ENCODE data around the gene TMEM245. TPM values are rescaled to one million over a fixed set of nuclear protein-coding genes. Genes with fewer than 3 reads are reported as not detected.

Gene TMEM245
- total RNA-seq, 1 donor from 2014 or later = 85.3 TPM

DNA sequence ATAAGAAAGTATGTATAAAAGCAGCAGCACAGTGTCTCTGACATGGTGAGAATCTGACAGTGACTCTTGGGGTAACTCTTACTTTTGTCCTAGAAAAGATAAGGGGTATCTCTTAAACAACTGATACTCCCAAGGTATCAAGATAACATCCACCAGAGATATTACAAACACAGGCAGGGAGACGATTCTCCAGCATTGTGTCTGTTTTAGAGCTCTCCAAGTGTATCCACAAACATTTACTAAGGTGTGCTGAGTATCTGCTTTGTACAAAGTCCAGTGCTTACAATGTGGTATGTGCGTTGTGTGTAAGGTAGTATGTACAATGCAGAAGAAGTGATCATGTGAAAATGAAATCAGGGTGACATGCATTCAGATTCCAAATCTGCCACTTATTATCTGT, 4.4 kb upstream of the TMEM245 start:
- H3K4me2 ChIP-seq = no peak overlapping the region
- no peak overlapping the region for H2AFZ ChIP-seq (replicated peaks)
- Mint-ChIP-seq H3K36me3 (no peaks in the 10 kb centered on the region), H3K9me3 (no peaks in the 10 kb centered on the region), H3K27me3 (ENCODE audit: insufficient read depth, low read depth) (no peaks in the 10 kb centered on the region), H3K4me1 (peaks cover 14% of the 10 kb centered on the region), H3K27ac (no peak overlapping the region), H3K4me3 (no peak overlapping the region)
- H3K27me3 ChIP-seq = no peaks in the 10 kb centered on the region
- no peak overlapping the region for H3K27ac ChIP-seq
- peaks cover 15% of the 10 kb centered on the region for H3K4me1 ChIP-seq
- peaks cover 3% of the 10 kb centered on the region for H4K20me1 ChIP-seq (ENCODE audit: low read depth)
- H3K4me3 ChIP-seq = no peak overlapping the region
- no peak for DNase-seq (ENCODE audit: low spot score)
- no peaks in the 10 kb centered on the region for H3K9me3 ChIP-seq (ENCODE audit: low read depth)
- no peak for TF ChIP-seq EZH2 (IDR thresholded peaks at IDR 0.05)
- no peak for TF ChIP-seq EZH2phosphoT487 (IDR thresholded peaks at IDR 0.05)
- no peak overlapping the region for H3K9ac ChIP-seq
- H3K79me2 ChIP-seq (ENCODE audit: low read depth) = peaks cover 7% of the 10 kb centered on the region
- H3K36me3 ChIP-seq = no peaks in the 10 kb centered on the region
- H3F3A ChIP-seq (ENCODE audit: low read depth) = peaks cover 4% of the 10 kb centered on the region

DNA sequence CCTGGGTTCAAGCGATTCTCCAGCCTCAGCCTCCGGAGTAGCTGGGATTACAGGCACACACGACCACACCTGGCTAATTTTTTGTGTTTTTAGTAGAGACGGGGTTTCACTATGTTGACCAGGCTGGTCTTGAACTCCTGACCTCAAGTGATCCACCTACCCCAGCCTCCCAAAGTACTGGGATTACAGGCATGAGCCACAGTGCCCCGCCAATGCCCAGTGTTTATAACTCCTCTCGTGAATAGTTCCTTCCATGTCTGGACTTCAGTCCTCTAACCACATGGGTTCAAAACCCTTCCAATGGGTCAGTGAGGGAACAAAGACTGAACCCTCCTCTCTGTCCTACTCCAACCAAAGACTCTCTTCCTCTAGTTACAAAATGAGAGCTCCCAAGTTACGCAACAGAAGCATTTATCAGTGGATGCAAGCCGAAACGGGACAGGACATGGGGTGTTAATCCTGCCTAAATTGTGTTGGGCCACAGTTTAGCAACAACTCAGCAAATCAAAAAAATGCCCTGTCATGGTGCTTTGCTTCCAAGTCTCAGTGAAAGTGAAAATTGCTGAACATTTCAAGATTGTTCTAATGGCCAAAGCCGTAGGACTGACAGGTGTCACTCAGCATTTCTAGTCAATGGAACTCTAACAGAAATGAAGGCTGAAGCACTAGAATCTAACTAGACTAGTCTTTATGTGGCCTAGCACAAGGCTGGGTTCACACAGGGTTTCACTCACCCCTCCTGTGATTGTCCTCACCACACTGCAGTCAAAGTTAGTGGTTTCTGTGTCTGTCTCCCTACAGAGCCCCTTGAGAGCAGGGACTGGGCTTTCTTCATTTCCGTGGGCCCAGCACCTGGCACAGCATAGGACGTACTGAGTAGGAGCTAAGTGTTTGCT, 3.2 kb upstream of the TMEM245 start:
- H3K9me3 ChIP-seq (ENCODE audit: low read depth) = no peaks in the 10 kb centered on the region
- no peak for DNase-seq (ENCODE audit: low spot score)
- no peaks in the 10 kb centered on the region for H3K36me3 ChIP-seq
- H3K27me3 ChIP-seq = no peaks in the 10 kb centered on the region
- H3K27ac ChIP-seq = no peak overlapping the region
- Mint-ChIP-seq H3K36me3 (no peaks in the 10 kb centered on the region), H3K4me3 (no peak overlapping the region), H3K4me1 (peaks cover 20% of the 10 kb centered on the region), H3K9me3 (no peaks in the 10 kb centered on the region), H3K27ac (no peak overlapping the region), H3K27me3 (ENCODE audit: insufficient read depth, low read depth) (no peaks in the 10 kb centered on the region)
- peaks cover 15% of the 10 kb centered on the region for H4K20me1 ChIP-seq (ENCODE audit: low read depth)
- no peak overlapping the region for H3K4me3 ChIP-seq
- peaks cover 5% of the 10 kb centered on the region for H3F3A ChIP-seq (ENCODE audit: low read depth)
- no peak overlapping the region for H3K4me2 ChIP-seq
- TF ChIP-seq EZH2phosphoT487 (IDR thresholded peaks at IDR 0.05) (no peak), EZH2 (IDR thresholded peaks at IDR 0.05) (no peak)
- TF ChIP-seq, protein P1, sequence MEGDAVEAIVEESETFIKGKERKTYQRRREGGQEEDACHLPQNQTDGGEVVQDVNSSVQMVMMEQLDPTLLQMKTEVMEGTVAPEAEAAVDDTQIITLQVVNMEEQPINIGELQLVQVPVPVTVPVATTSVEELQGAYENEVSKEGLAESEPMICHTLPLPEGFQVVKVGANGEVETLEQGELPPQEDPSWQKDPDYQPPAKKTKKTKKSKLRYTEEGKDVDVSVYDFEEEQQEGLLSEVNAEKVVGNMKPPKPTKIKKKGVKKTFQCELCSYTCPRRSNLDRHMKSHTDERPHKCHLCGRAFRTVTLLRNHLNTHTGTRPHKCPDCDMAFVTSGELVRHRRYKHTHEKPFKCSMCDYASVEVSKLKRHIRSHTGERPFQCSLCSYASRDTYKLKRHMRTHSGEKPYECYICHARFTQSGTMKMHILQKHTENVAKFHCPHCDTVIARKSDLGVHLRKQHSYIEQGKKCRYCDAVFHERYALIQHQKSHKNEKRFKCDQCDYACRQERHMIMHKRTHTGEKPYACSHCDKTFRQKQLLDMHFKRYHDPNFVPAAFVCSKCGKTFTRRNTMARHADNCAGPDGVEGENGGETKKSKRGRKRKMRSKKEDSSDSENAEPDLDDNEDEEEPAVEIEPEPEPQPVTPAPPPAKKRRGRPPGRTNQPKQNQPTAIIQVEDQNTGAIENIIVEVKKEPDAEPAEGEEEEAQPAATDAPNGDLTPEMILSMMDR (IDR thresholded peaks at IDR 0.05) = no peak
- no peak overlapping the region for H2AFZ ChIP-seq (replicated peaks)
- no peak overlapping the region for H3K9ac ChIP-seq
- H3K4me1 ChIP-seq = peaks cover 18% of the 10 kb centered on the region
- H3K79me2 ChIP-seq (ENCODE audit: low read depth) = peaks cover 18% of the 10 kb centered on the region

DNA sequence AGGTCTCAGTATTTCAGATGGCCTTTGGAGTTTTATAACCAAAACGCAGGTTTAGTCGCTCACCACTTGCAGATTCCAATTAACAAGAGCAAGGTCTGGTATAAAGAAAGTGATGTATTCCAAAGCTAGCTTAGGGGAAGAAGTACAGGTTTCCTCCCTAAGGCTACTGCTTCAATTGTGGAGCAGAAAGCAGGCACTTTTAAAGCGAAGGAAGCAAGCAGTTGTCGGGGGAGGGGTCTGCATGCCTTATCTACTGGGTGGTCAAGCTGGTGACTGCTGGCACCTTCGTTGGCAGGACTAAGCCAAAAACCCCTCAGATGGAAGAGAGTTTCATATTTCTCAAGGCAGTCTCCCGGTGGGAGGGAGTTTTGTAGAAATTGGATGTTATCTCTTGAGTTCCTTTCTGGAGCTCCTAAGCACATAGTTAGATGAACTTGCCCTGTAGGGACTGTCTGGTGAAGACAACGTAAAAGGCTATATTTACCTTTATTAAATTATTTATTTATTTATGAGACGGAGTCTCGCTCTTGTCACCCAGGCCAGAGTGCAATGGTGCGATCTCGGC, 1.6 kb upstream of the TMEM245 start:
- Histone ChIP-seq H2AFZ (replicated peaks) (peak overlapping the region; percentile 78), H3K9me3 (ENCODE audit: low read depth) (no peaks in the 10 kb centered on the region), H3K4me2 (peak overlapping the region; percentile 62), H3K9ac (no peak overlapping the region), H3K4me1 (peaks cover 22% of the 10 kb centered on the region), H3K27me3 (no peaks in the 10 kb centered on the region), H3K27ac (no peak overlapping the region), H3K4me3 (no peak overlapping the region), H4K20me1 (ENCODE audit: low read depth) (peaks cover 29% of the 10 kb centered on the region), H3K36me3 (no peaks in the 10 kb centered on the region), H3K79me2 (ENCODE audit: low read depth) (peaks cover 35% of the 10 kb centered on the region), H3F3A (ENCODE audit: low read depth) (peaks cover 5% of the 10 kb centered on the region)
- Mint-ChIP-seq H3K36me3 (peaks cover 2% of the 10 kb centered on the region), H3K9me3 (no peaks in the 10 kb centered on the region), H3K4me1 (peaks cover 27% of the 10 kb centered on the region), H3K27ac (no peak overlapping the region), H3K4me3 (no peak overlapping the region), H3K27me3 (ENCODE audit: insufficient read depth, low read depth) (no peaks in the 10 kb centered on the region)
- TF ChIP-seq EZH2phosphoT487 (IDR thresholded peaks at IDR 0.05) (no peak), EZH2 (IDR thresholded peaks at IDR 0.05) (no peak)
- TF ChIP-seq, protein P1 (IDR thresholded peaks at IDR 0.05) = no peak
- peak; percentile 41 for DNase-seq (ENCODE audit: low spot score)
